Testis (tissue), 2 donors: Measurements from ENCODE around the gene RDX.
"Not testable (repeated sequence)": the region's sequence is repeated elsewhere in the genome, so short reads cannot be mapped to it uniquely, and the experiment has no call there.

Source experiments
- CTCF ChIP-seq, 3 experiments: fragments of 450-650 bp in 2 of 3; fragments of 200-600 bp in 1 of 3; sonication (generic) in 1 of 3; IDR thresholded peaks; one replicate each; pipeline ENCODE4 v1.5.1; 2016 to 2019; ENCODE audit warnings: antibody characterized with exemption in 3 of 3, mild to moderate bottlenecking in 2 of 3, moderate library complexity in 1 of 3
- POLR2A ChIP-seq: fragments of 450-650 bp; IDR thresholded peaks from one replicate; pipeline ENCODE4 v1.6.1; 2017; ENCODE audit warnings: antibody characterized with exemption, mild to moderate bottlenecking, moderate library complexity

DNA sequence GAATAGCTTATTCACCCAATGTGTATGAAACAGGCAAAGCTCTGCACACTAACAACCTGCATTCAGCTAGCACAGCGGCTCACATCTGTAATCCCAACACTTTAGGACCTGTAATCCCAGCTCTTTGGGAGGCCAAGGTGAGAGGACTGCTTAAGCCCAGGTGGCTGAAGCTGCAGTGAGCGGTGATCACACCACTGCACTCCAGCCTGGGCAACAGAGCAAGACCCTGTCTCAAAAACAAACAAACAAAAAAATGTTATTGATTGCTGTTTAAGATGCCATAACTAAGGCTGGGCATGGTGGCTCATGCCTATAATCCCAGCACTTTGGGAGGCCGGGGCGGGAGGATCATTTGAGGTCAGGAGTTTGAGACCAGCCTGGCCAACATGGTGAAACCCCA, 15.8 kb downstream of the RDX start:
- TF ChIP-seq CTCF (IDR thresholded peaks at IDR 0.05); POLR2A: not testable (repeated sequence)
